GM10266 (cell line): ENCODE data around the gene KRT20.
"Not testable (repeated sequence)": the region's sequence is repeated elsewhere in the genome, so short reads cannot be mapped to it uniquely, and the experiment has no call there.

Experiments
- DNase-seq: peaks from one replicate; pipeline ENCODE4 v3.0.0; 2012; ENCODE audit errors: extremely low spot score
- CTCF ChIP-seq: IDR thresholded peaks from 2 replicates; pipeline ENCODE4 v1.5.1; 2012; ENCODE audit warnings: mild to moderate bottlenecking, low read depth; ENCODE audit not compliant: control insufficient read depth, insufficient read depth; ENCODE audit errors: missing control alignments

KRT20 gene, protein sequence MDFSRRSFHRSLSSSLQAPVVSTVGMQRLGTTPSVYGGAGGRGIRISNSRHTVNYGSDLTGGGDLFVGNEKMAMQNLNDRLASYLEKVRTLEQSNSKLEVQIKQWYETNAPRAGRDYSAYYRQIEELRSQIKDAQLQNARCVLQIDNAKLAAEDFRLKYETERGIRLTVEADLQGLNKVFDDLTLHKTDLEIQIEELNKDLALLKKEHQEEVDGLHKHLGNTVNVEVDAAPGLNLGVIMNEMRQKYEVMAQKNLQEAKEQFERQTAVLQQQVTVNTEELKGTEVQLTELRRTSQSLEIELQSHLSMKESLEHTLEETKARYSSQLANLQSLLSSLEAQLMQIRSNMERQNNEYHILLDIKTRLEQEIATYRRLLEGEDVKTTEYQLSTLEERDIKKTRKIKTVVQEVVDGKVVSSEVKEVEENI

GRCh38 chr17:40884708-40885512, at the start of gene KRT20:
Gene KRT20, minus strand, starts transcription at chr17:40885242. Its CDS starts 57 bp downstream, at chr17:40885185.
- TF ChIP-seq CTCF = no peak
- DNase-seq = no peak

GRCh38 chr17:40932608-40933007, 47.6 kb upstream of the KRT20 start:
- no peak for TF ChIP-seq CTCF
- DNase-seq = no peak

DNA sequence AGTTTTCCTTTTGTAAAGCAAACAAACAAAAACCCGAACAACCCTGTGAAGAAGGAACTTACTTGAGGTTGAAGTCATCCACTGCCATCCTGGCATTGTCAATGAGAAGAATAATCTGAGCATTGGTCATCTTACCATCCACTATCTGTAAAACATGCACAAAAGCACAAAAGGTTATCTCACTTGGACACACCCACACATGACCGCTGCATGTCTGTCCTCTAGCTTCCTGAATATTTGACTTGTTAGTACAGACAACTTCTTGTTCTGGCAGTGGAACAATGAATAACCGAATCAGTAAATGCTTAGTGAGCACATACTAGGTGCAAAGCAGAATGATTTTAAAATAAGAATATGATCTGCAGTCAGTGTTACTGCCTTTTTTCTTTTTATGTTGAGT, 46.3 kb upstream of the KRT20 start:
- DNase-seq = no peak
- TF ChIP-seq CTCF = no peak

GRCh38 chr17:40926341-40926740, 41.3 kb upstream of the KRT20 start:
- no peak for TF ChIP-seq CTCF
- no peak for DNase-seq

DNA sequence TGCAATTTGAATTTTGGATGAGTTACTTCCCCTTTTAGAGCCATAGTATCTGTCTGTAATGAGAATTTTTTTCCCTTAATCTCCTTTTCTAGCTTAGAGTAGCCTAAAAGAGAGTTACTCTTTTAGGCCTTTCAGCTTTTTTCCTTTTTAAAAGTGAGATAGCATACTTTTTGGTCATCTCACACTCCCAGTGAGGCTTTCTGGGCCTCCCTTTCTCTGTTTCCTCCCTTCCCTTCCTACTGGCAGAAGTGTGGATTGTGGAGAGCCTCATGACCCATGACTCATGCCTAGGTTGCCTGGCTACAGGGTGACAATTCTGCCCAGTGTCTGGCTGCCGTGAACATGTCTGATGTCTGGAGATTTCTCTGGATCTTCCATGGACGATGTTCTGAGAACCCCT, 37.2 kb upstream of the KRT20 start:
- no peak for DNase-seq
- TF ChIP-seq CTCF = no peak

GRCh38 chr17:40921026-40921425, 36.0 kb upstream of the KRT20 start:
- no peak for TF ChIP-seq CTCF
- no peak for DNase-seq

DNA sequence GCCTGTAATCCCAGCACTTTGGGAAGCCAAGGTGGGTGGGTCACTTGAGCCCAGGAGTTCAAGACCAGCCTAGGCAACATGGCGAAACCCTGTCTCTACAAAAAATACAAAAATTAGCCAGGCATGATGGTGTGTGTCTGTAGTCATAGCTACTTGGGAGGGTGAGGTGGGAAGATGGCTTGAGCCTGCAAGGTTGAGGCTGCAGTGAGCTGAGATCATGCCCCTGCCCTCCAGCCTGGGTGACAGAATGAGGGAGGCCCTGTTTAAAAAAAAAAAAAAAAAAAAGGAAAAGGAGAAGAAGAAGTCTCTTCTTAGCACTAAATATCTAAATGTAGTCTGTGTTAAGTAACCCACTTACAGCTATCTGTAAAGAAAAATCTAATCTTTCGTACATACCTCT, 32.1 kb upstream of the KRT20 start:
- DNase-seq = not testable (repeated sequence)
